H1 (cell line): ENCODE data around the gene DDAH2. TPM values are rescaled to one million over a fixed set of nuclear protein-coding genes. Genes with fewer than 3 reads are reported as not detected.

Experiments used
- CTCF ChIA-PET: fragments of 300-600 bp; sonication (Branson Sonifier 250); formaldehyde crosslinking; loops from one replicate; lab custom pipeline; 2021; ENCODE audit not compliant: partially characterized antibody; lab: Charles Lee
- POLR2A ChIA-PET: fragments of 300-600 bp; sonication (Branson Sonifier 250); formaldehyde crosslinking; loops from one replicate; lab custom pipeline; 2021; ENCODE audit warnings: inconsistent platforms; ENCODE audit not compliant: partially characterized antibody; lab: Charles Lee
- DNase-seq, 2 experiments: peaks; one replicate each; pipeline versions ENCODE4 v3.0.0 to v3.0.0-alpha.2; 2010 to 2022; ENCODE audit warnings: low spot score in 2 of 2, low read depth in 1 of 2, mixed read lengths in 1 of 2
- FAIRE-seq: peaks from 2 replicates; lab custom pipeline; 2011; peaks lifted over from hg19 to GRCh38; lab: Jason Lieb, UNC
- H2AFZ ChIP-seq: 2 replicates; pipeline ENCODE4 v1.8.1; 2012; ENCODE audit warnings: low read length, inconsistent platforms
- H2AK5ac ChIP-seq: 2 replicates; pipeline ENCODE4 v1.6.1; 2013; ENCODE audit warnings: low read depth, low read length
- H2BK120ac ChIP-seq: replicated peaks from 2 replicates; pipeline ENCODE3; 2013; ENCODE audit warnings: low read depth, low read length, inconsistent platforms
- H2BK12ac ChIP-seq: 2 replicates; pipeline ENCODE4 v1.6.1; 2013; ENCODE audit warnings: low read depth, low read length
- H2BK15ac ChIP-seq: 2 replicates; pipeline ENCODE4 v1.6.1; 2013; ENCODE audit warnings: low read length
- H2BK20ac ChIP-seq: 2 replicates; pipeline ENCODE4 v1.6.1; 2013; ENCODE audit warnings: low read length
- H2BK5ac ChIP-seq: 2 replicates; pipeline ENCODE4 v1.6.1; 2013; ENCODE audit warnings: low read depth, low read length
- H3K14ac ChIP-seq: 2 replicates; pipeline ENCODE4 v1.6.1; 2013; ENCODE audit warnings: inconsistent platforms; ENCODE audit not compliant: insufficient read length
- H3K18ac ChIP-seq: 2 replicates; pipeline ENCODE4 v1.6.1; 2013; ENCODE audit warnings: low read length; ENCODE audit errors: extremely low read depth
- H3K23ac ChIP-seq: 2 replicates; pipeline ENCODE4 v1.6.1; 2013; ENCODE audit warnings: inconsistent platforms; ENCODE audit not compliant: insufficient read length
- H3K23me2 ChIP-seq: 2 replicates; pipeline ENCODE4 v1.6.1; 2013; ENCODE audit warnings: low read depth, low read length
- H3K27ac ChIP-seq: 2 replicates; pipeline ENCODE4 v1.6.1; 2011; ENCODE audit warnings: low read depth, low read length, inconsistent platforms
- H3K27me3 ChIP-seq, 4 experiments: replicated peaks in 1 of 4; 1 replicate in 1 of 4; 2 replicates in 3 of 4; pipeline versions ENCODE4 v1.6.1 to v1.8.1; 2011 to 2013; ENCODE audit warnings: low read length in 3 of 4, mild to moderate bottlenecking in 3 of 4, inconsistent platforms in 2 of 4, mixed read lengths in 2 of 4, moderate library complexity in 1 of 4; ENCODE audit not compliant: control insufficient read depth in 3 of 4, insufficient read depth in 3 of 4; ENCODE audit errors: extremely low read depth in 1 of 4
- H3K36me3 ChIP-seq, 4 experiments: 2 replicates each; pipeline versions ENCODE4 v1.6.1 to v1.8.1; 2011 to 2013; ENCODE audit warnings: mild to moderate bottlenecking in 4 of 4, low read length in 3 of 4, moderate library complexity in 2 of 4, control low read depth in 1 of 4, inconsistent platforms in 1 of 4; ENCODE audit not compliant: insufficient read depth in 4 of 4, control insufficient read depth in 2 of 4
- H3K4ac ChIP-seq: replicated peaks from 2 replicates; pipeline ENCODE3; 2013; ENCODE audit warnings: low read length, low read depth, mixed read lengths, inconsistent platforms; ENCODE audit not compliant: insufficient read length
- H3K4me1 ChIP-seq, 4 experiments: replicated peaks in 1 of 4; 1 replicate in 1 of 4; 2 replicates in 3 of 4; pipeline versions ENCODE4 v1.6.1 to v1.8.1; 2011 to 2013; ENCODE audit warnings: low read length in 3 of 4, inconsistent platforms in 2 of 4, mixed read lengths in 1 of 4; ENCODE audit not compliant: insufficient read depth in 4 of 4, control insufficient read depth in 3 of 4
- H3K4me2 ChIP-seq, 2 experiments: 2 replicates each; pipeline versions ENCODE4 v1.6.1 to v1.8.1; 2011 to 2013; ENCODE audit warnings: low read depth in 2 of 2, low read length in 2 of 2, control low read depth in 1 of 2, inconsistent platforms in 1 of 2, mild to moderate bottlenecking in 1 of 2; ENCODE audit not compliant: insufficient read depth in 1 of 2
- H3K4me3 ChIP-seq, 4 experiments: fragments of 200-600, 300-600 bp in 1 of 4; sonication (generic), shearing (Covaris generic), sonication (Bioruptor Twin) in 1 of 4; 2 replicates each; pipeline versions ENCODE4 v1.5.1 to v1.8.1; 2011 to 2016; ENCODE audit warnings: low read length in 4 of 4, low read depth in 3 of 4, control low read depth in 2 of 4, inconsistent platforms in 2 of 4, mild to moderate bottlenecking in 2 of 4, mixed read lengths in 1 of 4, moderate library complexity in 1 of 4; ENCODE audit not compliant: insufficient read depth in 2 of 4; ENCODE audit errors: extremely low read depth in 1 of 4
- H3K56ac ChIP-seq: replicated peaks from 2 replicates; pipeline ENCODE3; 2013; ENCODE audit warnings: low read depth, mild to moderate bottlenecking, mixed read lengths, low read length, inconsistent platforms; ENCODE audit not compliant: insufficient read length
- H3K79me1 ChIP-seq: 2 replicates; pipeline ENCODE4 v1.6.1; 2013; ENCODE audit warnings: low read depth, low read length, control low read depth
- H3K79me2 ChIP-seq, 2 experiments: 2 replicates each; pipeline versions ENCODE4 v1.6.1 to v1.8.1; 2012 to 2013; ENCODE audit warnings: low read length in 2 of 2, mild to moderate bottlenecking in 2 of 2, inconsistent platforms in 1 of 2; ENCODE audit not compliant: insufficient read depth in 2 of 2, control insufficient read depth in 1 of 2
- H3K9ac ChIP-seq, 4 experiments: replicated peaks in 1 of 4; 1 replicate in 1 of 4; 2 replicates in 3 of 4; pipeline versions ENCODE4 v1.6.1 to v1.8.1; 2011 to 2013; ENCODE audit warnings: low read depth in 3 of 4, low read length in 3 of 4, control low read depth in 2 of 4, mild to moderate bottlenecking in 2 of 4, moderate library complexity in 2 of 4, inconsistent platforms in 1 of 4; ENCODE audit errors: extremely low read depth in 1 of 4
- H3K9me3 ChIP-seq, 2 experiments: 2 replicates each; pipeline versions ENCODE4 v1.6.1 to v1.8.1; 2012 to 2013; ENCODE audit warnings: mild to moderate bottlenecking in 2 of 2, moderate library complexity in 2 of 2, control low read depth in 1 of 2, inconsistent platforms in 1 of 2, low read depth in 1 of 2, low read length in 1 of 2, mixed read lengths in 1 of 2; ENCODE audit not compliant: insufficient read depth in 2 of 2
- H4K20me1 ChIP-seq, 2 experiments: replicated peaks in 1 of 2; 2 replicates each; pipeline versions ENCODE3 to v1.8.1; 2011 to 2013; ENCODE audit warnings: inconsistent platforms in 2 of 2, low read length in 2 of 2, mild to moderate bottlenecking in 1 of 2; ENCODE audit not compliant: insufficient read depth in 2 of 2, control insufficient read depth in 1 of 2
- H4K5ac ChIP-seq: 2 replicates; pipeline ENCODE4 v1.6.1; 2013; ENCODE audit warnings: low read length, low read depth, mixed read lengths, inconsistent platforms; ENCODE audit not compliant: insufficient read length
- H4K8ac ChIP-seq: 2 replicates; pipeline ENCODE4 v1.8.0; 2013; ENCODE audit warnings: mild to moderate bottlenecking, moderate library complexity, low read length, inconsistent platforms; ENCODE audit not compliant: insufficient read depth; ENCODE audit errors: extremely low read depth
- H4K91ac ChIP-seq: replicated peaks from 2 replicates; pipeline ENCODE3; 2013; ENCODE audit warnings: low read length, mixed read lengths, inconsistent platforms; ENCODE audit not compliant: insufficient read length
- ASH2L ChIP-seq: fragments of 200-600, 300-600 bp; sonication (generic); IDR thresholded peaks from one replicate; pipeline ENCODE4 v1.7.1; 2017; ENCODE audit warnings: low read length
- CBX5 ChIP-seq: fragments of 300-800, 300-1000 bp; sonication (generic); IDR thresholded peaks from 2 replicates; pipeline ENCODE4 v1.7.1; 2016; ENCODE audit warnings: antibody characterized with exemption, low read length, low read depth
- EP300 ChIP-seq, 2 experiments: IDR thresholded peaks; 1 replicate in 1 of 2; 2 replicates in 1 of 2; pipeline ENCODE4 v1.6.1; 2011 to 2012; ENCODE audit warnings: low read depth in 2 of 2, low read length in 2 of 2, mild to moderate bottlenecking in 2 of 2, borderline replicate concordance in 1 of 2, inconsistent platforms in 1 of 2, moderate library complexity in 1 of 2
- FOSL1 ChIP-seq: IDR thresholded peaks from 2 replicates; pipeline ENCODE4 v1.6.1; 2011; ENCODE audit warnings: mild to moderate bottlenecking, low read depth, low read length, moderate library complexity; ENCODE audit not compliant: insufficient read depth
- NANOG ChIP-seq: IDR thresholded peaks from 2 replicates; pipeline ENCODE4 v1.6.1; 2011; ENCODE audit warnings: low read length, low read depth, mild to moderate bottlenecking, inconsistent platforms; ENCODE audit not compliant: insufficient read depth, poor library complexity, severe bottlenecking
- NRF1 ChIP-seq: IDR thresholded peaks from 2 replicates; pipeline ENCODE4 v1.6.1; 2011; ENCODE audit warnings: mild to moderate bottlenecking, low read depth, low read length, improper control_type of control experiment
- PHF8 ChIP-seq: fragments of 200-600 bp; sonication (generic); conservative IDR thresholded peaks from 2 replicates; pipeline ENCODE4 v1.7.1; 2012; ENCODE audit warnings: low read depth, mild to moderate bottlenecking, inconsistent platforms, low read length, moderate library complexity
- POLR2A ChIP-seq, 2 experiments: IDR thresholded peaks; 1 replicate in 1 of 2; 2 replicates in 1 of 2; pipeline ENCODE4 v1.6.1; 2011; ENCODE audit warnings: low read depth in 2 of 2, low read length in 2 of 2, mild to moderate bottlenecking in 2 of 2; ENCODE audit errors: control extremely low read depth in 1 of 2
- SIRT6 ChIP-seq: IDR thresholded peaks from one replicate; pipeline ENCODE4 v1.7.1; 2012; ENCODE audit warnings: low read length, inconsistent platforms
- WGBS, 2 experiments: shearing (Covaris generic) in 1 of 2; methylation state at CpG; one replicate each; pipeline versions ENCODE4 v1.1.6 to v1.1.7; 2013 to 2015; ENCODE audit warnings: low lambda C conversion rate in 2 of 2, mixed read lengths in 2 of 2, inconsistent platforms in 1 of 2, low coverage in 1 of 2, missing lambda C conversion rate in 1 of 2; ENCODE audit not compliant: insufficient replicate concordance in 2 of 2, insufficient coverage in 1 of 2, insufficient read length in 1 of 2; ENCODE audit errors: extremely low coverage in 1 of 2, missing lambda C conversion rate in 1 of 2; 5-methylcytosine and 5-hydroxymethylcytosine counted together
- polyA plus RNA-seq, 7 experiments: library from polyadenylated mRNA; depleted of rRNA in 3 of 7; stranded (reverse) in 5 of 7; unstranded in 2 of 7; fragments of >200 nt in 5 of 7; fragments of 200-250 nt in 2 of 7; gene quantifications; 1 replicate in 5 of 7; 2 replicates in 1 of 7; 4 replicates in 1 of 7; pipeline versions ENCODE4 v1.2.1 to v1.2.3, GENCODE V29; 2011 to 2013; ENCODE audit warnings: missing spikeins in 2 of 7, mixed read lengths in 2 of 7
- total RNA-seq: library from RNA; stranded (reverse); fragmentation: NEBNext Ultra II Directional; extraction: Animal tissue kit (Norgen Biotek cat#: 25700); gene quantifications from 2 replicates; pipeline ENCODE4 v1.2.1, GENCODE V29; 2021
- TF ChIP-seq, protein P1 (sequence below), 3 experiments: IDR thresholded peaks; 1 replicate in 2 of 3; 2 replicates in 1 of 3; pipeline versions ENCODE4 v1.5.1 to v1.6.1; 2011; ENCODE audit warnings: low read length in 3 of 3, mild to moderate bottlenecking in 3 of 3, inconsistent platforms in 2 of 3, low read depth in 1 of 3, moderate library complexity in 1 of 3; ENCODE audit not compliant: insufficient read depth in 1 of 3; ENCODE audit errors: control extremely low read depth in 1 of 3

The DDAH2 gene
- total and polyA plus RNA-seq, 2 of the 8 experiments (the other 6 are each of a cell fraction or from before 2014, with no cell fraction given) = 53.3 to 73.5 TPM

DNA sequence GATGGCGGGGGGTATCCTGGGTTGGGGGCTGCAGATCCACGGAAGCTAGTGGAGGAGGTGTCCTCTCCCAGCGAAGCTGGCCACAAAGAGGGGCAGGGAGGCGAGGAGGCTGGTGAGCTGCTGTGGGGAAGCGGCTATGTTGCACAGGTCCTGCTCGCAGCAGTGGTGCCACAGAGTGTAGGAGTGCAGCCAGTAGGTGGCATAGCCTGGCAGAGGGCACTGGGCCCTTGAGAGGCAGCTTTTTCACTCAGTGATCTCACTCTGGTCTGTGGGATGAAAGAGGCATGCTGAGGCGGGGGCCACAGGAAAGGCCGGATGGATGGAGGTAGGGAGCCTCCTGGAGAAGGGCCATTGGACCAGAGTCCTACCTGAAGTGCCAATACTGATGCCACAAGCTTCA, 16.8 kb downstream of the DDAH2 start:
- Histone ChIP-seq H2BK20ac (no peak overlapping the region), H3K18ac (no peak overlapping the region), H3K79me1 (no peaks in the 10 kb centered on the region), H3K27ac (no peak overlapping the region), H3K56ac (no peak overlapping the region), H4K8ac (peak overlapping the region; percentile 47; the same call in 1 of the 2 replicates), H3K23ac (no peak overlapping the region), H3K4me2 (no peak overlapping the region), H3K79me2 (no peaks in the 10 kb centered on the region), H3K23me2 (peaks cover 3% of the 10 kb centered on the region; the same call in 1 of the 2 replicates), H3K4me1 (peaks cover 11 to 18% (median 13%) of the 10 kb centered on the region in 4 experiments), H2AK5ac (peak overlapping the region; percentile 33; the same call in 1 of the 2 replicates), H4K91ac (peak overlapping the region; percentile 39), H3K4ac (no peak overlapping the region), H3K36me3 (no peaks in the 10 kb centered on the region), H3K4me3 (no peak overlapping the region), H2BK120ac (no peak overlapping the region), H2BK5ac (no peak overlapping the region), H4K20me1 (no peaks in the 10 kb centered on the region), H2BK12ac (0 out of 2 replicates have a peak overlapping the region, but pooled peaks have one; percentile 50), H3K9ac (no peak overlapping the region), H4K5ac (no peak overlapping the region), H3K9me3 (no peaks in the 10 kb centered on the region), H3K27me3 (no peaks in the 10 kb centered on the region; a peak in 1 of 7 replicates), H3K14ac (no peak overlapping the region), H2BK15ac (peak overlapping the region; percentile 46; the same call in 1 of the 2 replicates), H2AFZ (no peak overlapping the region)
- CTCF ChIA-PET = interaction anchor here (1.0 to 5.7 kb wide), 10 partner anchors 12 to 96 kb away, joined by 3 to 39 read pairs (median 6); partner anchors contain the start of genes CLIC1, DDAH2 and MPIG6B
- FAIRE-seq = no peak
- 89% methylated on average over 7 of the region's 8 CpGs; no CpG with 5 or more reads in 1 of the 2 experiments for WGBS, 2 experiments
- POLR2A ChIA-PET = interaction anchor here (1.2 to 3.4 kb wide), 6 partner anchors 8 to 126 kb away, joined by 3 to 22 read pairs (median 4); partner anchors contain the start of genes ABHD16A and MPIG6B
- TF ChIP-seq, protein P1, sequence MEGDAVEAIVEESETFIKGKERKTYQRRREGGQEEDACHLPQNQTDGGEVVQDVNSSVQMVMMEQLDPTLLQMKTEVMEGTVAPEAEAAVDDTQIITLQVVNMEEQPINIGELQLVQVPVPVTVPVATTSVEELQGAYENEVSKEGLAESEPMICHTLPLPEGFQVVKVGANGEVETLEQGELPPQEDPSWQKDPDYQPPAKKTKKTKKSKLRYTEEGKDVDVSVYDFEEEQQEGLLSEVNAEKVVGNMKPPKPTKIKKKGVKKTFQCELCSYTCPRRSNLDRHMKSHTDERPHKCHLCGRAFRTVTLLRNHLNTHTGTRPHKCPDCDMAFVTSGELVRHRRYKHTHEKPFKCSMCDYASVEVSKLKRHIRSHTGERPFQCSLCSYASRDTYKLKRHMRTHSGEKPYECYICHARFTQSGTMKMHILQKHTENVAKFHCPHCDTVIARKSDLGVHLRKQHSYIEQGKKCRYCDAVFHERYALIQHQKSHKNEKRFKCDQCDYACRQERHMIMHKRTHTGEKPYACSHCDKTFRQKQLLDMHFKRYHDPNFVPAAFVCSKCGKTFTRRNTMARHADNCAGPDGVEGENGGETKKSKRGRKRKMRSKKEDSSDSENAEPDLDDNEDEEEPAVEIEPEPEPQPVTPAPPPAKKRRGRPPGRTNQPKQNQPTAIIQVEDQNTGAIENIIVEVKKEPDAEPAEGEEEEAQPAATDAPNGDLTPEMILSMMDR (IDR thresholded peaks at IDR 0.05; ENCODE audit: control extremely low read depth in 1 of 3, insufficient read depth in 1 of 3, low read depth in 1 of 3, low read length in 3 of 3) = no peak
- TF ChIP-seq FOSL1 = no peak
- no peak for TF ChIP-seq CBX5
- no peak for TF ChIP-seq EP300 (IDR thresholded peaks at IDR 0.05; ENCODE audit: borderline replicate concordance in 1 of 2, low read depth in 2 of 2, low read length in 2 of 2)
- no peak for TF ChIP-seq ASH2L
- TF ChIP-seq PHF8 = no peak
- no peak for TF ChIP-seq NRF1
- no peak for TF ChIP-seq NANOG
- no peak for TF ChIP-seq SIRT6
- TF ChIP-seq POLR2A (IDR thresholded peaks at IDR 0.05; ENCODE audit: control extremely low read depth in 1 of 2, low read depth in 2 of 2, low read length in 2 of 2) = no peak
- DNase-seq = no peak
